Lung (tissue), 12 donors: Measurements from ENCODE around the gene C1orf116. TPM values are rescaled to one million over a fixed set of nuclear protein-coding genes. Genes with fewer than 3 reads are reported as not detected.
A peak's percentile ranks its signal among the peaks of the same experiment; 100 is the strongest.

Experiments used
- ATAC-seq: fragments of 200-7000 bp; cut with Tn5 transposase; one replicate; pipeline ENCODE4 v1.9.1; 2020; ENCODE audit warnings: moderate number of reproducible peaks; ENCODE audit not compliant: insufficient read depth, low FRiP score
- DNase-seq, 3 donors: peaks; one replicate each; pipeline ENCODE4 v3.0.0-alpha.2; 2013 to 2017
- H3K27ac ChIP-seq, 2 donors: one replicate each; pipeline ENCODE4 v1.5.1; 2013; ENCODE audit warnings: mild to moderate bottlenecking in 2 of 2, moderate library complexity in 2 of 2, control low read depth in 1 of 2, inconsistent platforms in 1 of 2, low read depth in 1 of 2, low read length in 1 of 2
- H3K27me3 ChIP-seq, 3 donors: one replicate each; pipeline ENCODE4 v1.5.1; 2013; ENCODE audit warnings: low read length in 2 of 3; ENCODE audit not compliant: control insufficient read depth in 3 of 3, insufficient read depth in 3 of 3
- H3K36me3 ChIP-seq, 4 donors: one replicate each; pipeline ENCODE4 v1.5.1; 2013; ENCODE audit warnings: low read length in 4 of 4, mild to moderate bottlenecking in 1 of 4, moderate library complexity in 1 of 4; ENCODE audit not compliant: control insufficient read depth in 4 of 4, insufficient read depth in 4 of 4
- H3K4me1 ChIP-seq, 5 donors: one replicate each; pipeline ENCODE4 v1.5.1; 2013; ENCODE audit warnings: low read length in 5 of 5, mild to moderate bottlenecking in 2 of 5, moderate library complexity in 1 of 5; ENCODE audit not compliant: control insufficient read depth in 5 of 5, insufficient read depth in 5 of 5
- H3K4me3 ChIP-seq: one replicate; pipeline ENCODE4 v1.5.1; 2013; ENCODE audit warnings: mild to moderate bottlenecking, control low read depth, moderate library complexity
- H3K9ac ChIP-seq, 2 donors: one replicate each; pipeline ENCODE4 v1.5.1; 2013; ENCODE audit warnings: low read length in 2 of 2, control low read depth in 1 of 2; ENCODE audit not compliant: insufficient read depth in 1 of 2
- H3K9me3 ChIP-seq, 4 donors: one replicate each; pipeline ENCODE4 v1.5.1; 2013; ENCODE audit warnings: low read length in 3 of 4, mild to moderate bottlenecking in 1 of 4, moderate library complexity in 1 of 4; ENCODE audit not compliant: control insufficient read depth in 4 of 4, insufficient read depth in 3 of 4
- WGBS, 2 donors: extraction: QIAGEN DNeasy Blood & Tissue Kit; methylation state at CpG; one replicate each; pipeline ENCODE4 v1.1.7; 2013; 5-methylcytosine and 5-hydroxymethylcytosine counted together
- polyA plus RNA-seq, 2 donors: library from polyadenylated mRNA; stranded (reverse); fragments of 200-250 nt; gene quantifications; one replicate each; pipeline ENCODE4 v1.2.1, GENCODE V29; 2013
- total RNA-seq, 2 donors: library from RNA; depleted of rRNA in 1 of 2; stranded (reverse); fragments of >200 nt in 1 of 2; gene quantifications; one replicate each; pipeline ENCODE4 v1.2.1, GENCODE V29; 2014 to 2021
- TF ChIP-seq, protein P1 (sequence below): IDR thresholded peaks from 2 replicates; pipeline ENCODE4 v1.5.1; 2012; ENCODE audit warnings: mild to moderate bottlenecking; ENCODE audit errors: control extremely low read depth, extremely low read depth
- donor health status: control.
- donor health status: control.
- donor health status: Bipolar disorder and iron deficiency.
- donor health status: healthy.
- donor health status: DM: yes; HTN: yes; CAD: no.

The C1orf116 gene
- total and polyA plus RNA-seq, 4 donors, result 27.7 to 130 (median 91.6) TPM

DNA sequence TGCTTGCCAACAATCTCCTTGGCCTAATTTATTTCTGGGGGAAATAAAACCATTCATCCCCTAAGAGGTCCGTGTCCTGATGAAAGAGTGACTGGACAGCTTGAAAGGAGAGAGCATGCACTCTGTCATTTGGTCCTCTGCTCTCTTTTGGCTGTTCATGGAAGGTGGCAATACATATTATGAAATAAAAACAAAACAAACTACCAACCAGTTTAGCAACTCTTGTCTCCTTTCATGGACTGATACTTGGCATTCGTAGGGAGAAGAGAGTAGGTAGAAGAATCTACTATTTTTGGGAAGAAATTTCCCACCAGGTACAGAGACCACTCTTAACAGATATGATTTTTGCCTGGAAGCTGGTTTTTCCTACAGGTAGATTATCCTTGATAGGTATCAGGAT, 746 bp upstream of the C1orf116 start:
- WGBS, 2 donors, result 60 to 77% methylated on average over 2 of the region's 2 CpGs
- Histone ChIP-seq H3K27ac (peak overlapping the region in 1 of 2 donors; percentile 74), H3K36me3 (no peaks in the 10 kb centered on the region), H3K4me3 (no peak overlapping the region), H3K4me1 (peaks cover 0 to 4% (median 0%) of the 10 kb centered on the region in 5 donors), H3K9ac (no peak overlapping the region), H3K27me3 (no peaks in the 10 kb centered on the region), H3K9me3 (peaks cover 0 to 1% (median 0%) of the 10 kb centered on the region in 4 donors)
- TF ChIP-seq, protein P1, sequence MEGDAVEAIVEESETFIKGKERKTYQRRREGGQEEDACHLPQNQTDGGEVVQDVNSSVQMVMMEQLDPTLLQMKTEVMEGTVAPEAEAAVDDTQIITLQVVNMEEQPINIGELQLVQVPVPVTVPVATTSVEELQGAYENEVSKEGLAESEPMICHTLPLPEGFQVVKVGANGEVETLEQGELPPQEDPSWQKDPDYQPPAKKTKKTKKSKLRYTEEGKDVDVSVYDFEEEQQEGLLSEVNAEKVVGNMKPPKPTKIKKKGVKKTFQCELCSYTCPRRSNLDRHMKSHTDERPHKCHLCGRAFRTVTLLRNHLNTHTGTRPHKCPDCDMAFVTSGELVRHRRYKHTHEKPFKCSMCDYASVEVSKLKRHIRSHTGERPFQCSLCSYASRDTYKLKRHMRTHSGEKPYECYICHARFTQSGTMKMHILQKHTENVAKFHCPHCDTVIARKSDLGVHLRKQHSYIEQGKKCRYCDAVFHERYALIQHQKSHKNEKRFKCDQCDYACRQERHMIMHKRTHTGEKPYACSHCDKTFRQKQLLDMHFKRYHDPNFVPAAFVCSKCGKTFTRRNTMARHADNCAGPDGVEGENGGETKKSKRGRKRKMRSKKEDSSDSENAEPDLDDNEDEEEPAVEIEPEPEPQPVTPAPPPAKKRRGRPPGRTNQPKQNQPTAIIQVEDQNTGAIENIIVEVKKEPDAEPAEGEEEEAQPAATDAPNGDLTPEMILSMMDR, result no peak
- ATAC-seq (no peak), DNase-seq (no peak)

GRCh38 chr1:207031632-207032264, 808 bp downstream of the C1orf116 start:
- TF ChIP-seq, protein P1, result no peak
- Histone ChIP-seq H3K9me3 (peaks cover 0 to 1% (median 0%) of the 10 kb centered on the region in 4 donors), H3K27ac (peak overlapping the region in 1 of 2 donors; percentile 93), H3K9ac (peak overlapping the region in 1 of 2 donors; percentile 65), H3K36me3 (no peaks in the 10 kb centered on the region), H3K4me1 (peaks cover 0 to 7% (median 3%) of the 10 kb centered on the region in 5 donors), H3K27me3 (no peaks in the 10 kb centered on the region), H3K4me3 (peak overlapping the region; percentile 53)
- DNase-seq, result no peak
- no peak for ATAC-seq
- WGBS, 2 donors, result 56 to 81% methylated on average over 7 of the region's 7 CpGs

DNA sequence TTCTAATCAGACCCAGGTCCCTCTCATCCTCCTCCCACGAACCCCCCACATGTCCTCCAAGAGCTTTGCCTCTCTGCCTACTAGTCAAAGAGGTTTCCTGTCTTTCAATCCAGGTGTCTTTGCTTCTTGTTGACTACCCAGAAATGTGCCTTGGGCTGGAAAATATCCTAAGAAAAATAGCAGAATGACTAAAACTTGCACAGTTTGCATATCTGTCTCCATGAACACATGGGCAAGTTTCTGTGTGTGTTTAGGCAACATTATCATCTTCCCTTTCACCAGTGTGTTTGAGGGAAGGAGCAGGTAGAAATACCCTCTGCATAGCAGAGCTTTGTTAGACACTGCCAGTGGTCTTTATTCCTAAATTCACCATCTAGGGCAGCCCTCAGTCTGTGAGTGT, 1.5 kb downstream of the C1orf116 start:
- H3K9ac ChIP-seq, result peak overlapping the region; percentile 14 to 81
- H3K9me3 ChIP-seq, result peaks cover 0 to 1% (median 0%) of the 10 kb centered on the region in 4 donors
- WGBS, 2 donors, result 44 to 82% methylated on average over 1 of the region's 1 CpG
- H3K27ac ChIP-seq, result peak overlapping the region in 1 of 2 donors; percentile 93
- no peak for DNase-seq
- no peaks in the 10 kb centered on the region for H3K27me3 ChIP-seq
- peaks cover 3 to 10% (median 3%) of the 10 kb centered on the region in 5 donors for H3K4me1 ChIP-seq
- TF ChIP-seq, protein P1, result no peak
- H3K4me3 ChIP-seq, result peak overlapping the region; percentile 53
- no peaks in the 10 kb centered on the region for H3K36me3 ChIP-seq
- ATAC-seq, result no peak
